Dedifferentiated amniotic fluid mesenchymal stem cell (primary cell): ENCODE measurements around the gene SPOCK1.

ENCODE experiments used
- DNase-seq: peaks from one replicate; pipeline ENCODE4 v3.0.0-alpha.2; 2016; ENCODE audit errors: extremely low spot score

SPOCK1 gene

GRCh38 chr5:137027758-137028157 lies 471.4 kb downstream of the SPOCK1 start:
- no peak for DNase-seq

DNA sequence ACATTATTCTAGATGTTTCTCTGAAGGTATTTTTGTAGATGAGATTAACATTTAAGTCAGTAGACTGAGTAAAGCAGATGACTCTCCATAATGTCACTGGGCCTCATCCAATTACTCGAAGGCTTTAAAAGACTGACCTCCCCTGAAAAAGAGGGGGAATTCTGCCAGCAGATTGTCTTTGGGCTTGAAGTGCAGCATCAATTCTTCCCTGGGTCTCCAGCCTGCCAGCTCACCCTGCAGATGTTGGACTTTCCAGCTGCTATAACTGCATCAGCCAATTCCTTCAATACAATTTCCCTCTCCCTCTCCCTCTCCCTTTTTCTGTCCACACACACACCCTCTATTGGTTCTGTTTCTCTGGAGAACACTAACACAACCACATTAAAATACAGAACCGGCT lies 472.8 kb downstream of the SPOCK1 start:
- DNase-seq = no peak

- no peak for DNase-seq
These were observed 475.1 kb downstream of the SPOCK1 start for GRCh38 chr5:137024044-137024443.

DNA sequence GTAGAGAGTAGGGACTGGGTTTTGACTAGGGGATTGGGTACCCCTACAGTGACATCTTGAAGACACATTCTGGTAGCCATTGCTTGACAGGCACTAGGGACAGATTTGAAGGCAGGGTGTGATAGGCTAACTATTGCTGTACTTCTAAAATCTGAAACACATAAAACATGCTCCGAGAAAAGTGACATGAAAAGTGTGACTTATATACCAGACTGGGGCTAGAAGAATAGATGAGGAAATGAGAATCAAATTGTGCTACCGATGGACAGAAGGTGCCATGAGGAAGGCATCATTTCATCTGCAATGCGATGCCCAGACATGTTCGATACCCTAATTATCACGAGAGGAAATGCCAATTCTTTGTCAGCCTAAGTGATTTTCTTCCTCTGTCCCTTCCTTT lies 475.8 kb downstream of the SPOCK1 start:
- no peak for DNase-seq

- peak; percentile 30 for DNase-seq
These were observed 476.4 kb downstream of the SPOCK1 start for GRCh38 chr5:137022725-137023124.

GRCh38 chr5:137022043-137022442 lies 477.1 kb downstream of the SPOCK1 start:
- no peak for DNase-seq

DNA sequence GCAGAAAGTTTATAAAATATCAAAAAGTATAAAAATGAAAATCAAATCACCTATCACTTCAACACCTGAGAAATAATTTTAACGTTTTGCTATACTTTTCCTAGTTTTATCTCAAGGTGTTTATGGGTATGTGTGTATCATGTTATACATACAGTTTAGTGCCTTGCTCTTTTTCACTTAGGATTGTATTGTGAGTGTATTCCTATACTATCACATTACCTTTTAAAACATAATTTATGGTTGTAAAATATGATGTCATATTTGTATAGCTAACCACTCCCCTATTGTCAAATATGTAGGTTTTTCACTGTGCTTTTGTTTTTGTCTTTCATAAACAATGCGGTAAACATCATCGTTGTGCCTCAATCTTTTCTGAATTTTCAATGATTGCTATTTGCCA lies 479.9 kb downstream of the SPOCK1 start:
- no peak for DNase-seq

DNA sequence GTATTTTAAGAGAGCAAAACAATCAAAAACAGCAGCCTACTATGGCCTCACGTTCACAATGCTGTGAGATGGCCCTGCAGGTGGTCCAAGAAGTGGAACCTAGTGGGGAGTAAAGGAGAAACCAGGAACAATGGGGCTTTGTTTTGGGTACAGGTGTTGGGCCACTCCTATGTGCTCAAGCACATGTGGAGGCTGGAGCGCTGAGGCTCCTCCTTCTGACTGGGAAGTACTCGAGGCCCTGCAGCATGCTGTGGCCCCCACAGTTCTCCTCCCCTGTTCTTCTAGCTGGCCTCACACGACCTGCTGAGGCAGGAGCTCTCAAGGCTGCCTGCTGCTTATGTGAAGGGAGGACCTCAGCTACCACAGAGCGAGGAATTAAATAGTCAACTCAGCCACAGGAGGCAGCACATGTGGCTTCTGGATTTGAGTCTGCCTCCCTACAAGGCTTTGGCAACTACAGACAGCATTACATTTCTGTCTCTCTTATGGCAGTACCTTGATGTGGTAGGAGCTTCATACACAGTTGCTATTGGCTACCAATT lies 482.3 kb downstream of the SPOCK1 start:
- no peak for DNase-seq

GRCh38 chr5:137015540-137016116 lies 483.5 kb downstream of the SPOCK1 start:
- DNase-seq = no peak

- DNase-seq = no peak
These were observed 484.4 kb downstream of the SPOCK1 start for GRCh38 chr5:137014731-137015130.

DNA sequence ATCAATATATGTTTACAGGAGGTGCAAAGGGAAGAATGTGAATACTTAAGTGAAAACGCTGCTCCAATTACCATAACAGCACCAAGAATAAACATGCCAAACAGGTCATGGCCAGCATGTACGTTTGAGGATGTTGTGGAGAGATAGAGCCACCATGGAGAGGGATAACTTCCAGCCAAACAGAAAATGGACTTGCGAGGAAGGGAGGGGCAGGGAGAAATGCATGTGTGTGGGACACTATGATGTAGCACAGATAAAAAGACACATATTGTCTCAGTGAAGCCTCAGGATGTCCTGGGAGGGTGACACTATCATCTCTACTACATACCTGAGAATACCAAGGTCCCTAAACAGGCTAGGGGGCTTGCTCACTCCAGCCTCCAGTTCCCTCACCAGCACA lies 488.9 kb downstream of the SPOCK1 start:
- no peak for DNase-seq

- no peak for DNase-seq
These were observed 494.8 kb downstream of the SPOCK1 start for GRCh38 chr5:137004279-137004678.

- DNase-seq = no peak
These were observed 498.0 kb downstream of the SPOCK1 start for GRCh38 chr5:137001026-137001569.

- DNase-seq = no peak
These were observed 499.3 kb downstream of the SPOCK1 start for GRCh38 chr5:136999787-137000186.

GRCh38 chr5:136998854-136999357 lies 500.2 kb downstream of the SPOCK1 start:
- no peak for DNase-seq

- no peak for DNase-seq
These were observed 505.0 kb downstream of the SPOCK1 start for GRCh38 chr5:136994154-136994553.

DNA sequence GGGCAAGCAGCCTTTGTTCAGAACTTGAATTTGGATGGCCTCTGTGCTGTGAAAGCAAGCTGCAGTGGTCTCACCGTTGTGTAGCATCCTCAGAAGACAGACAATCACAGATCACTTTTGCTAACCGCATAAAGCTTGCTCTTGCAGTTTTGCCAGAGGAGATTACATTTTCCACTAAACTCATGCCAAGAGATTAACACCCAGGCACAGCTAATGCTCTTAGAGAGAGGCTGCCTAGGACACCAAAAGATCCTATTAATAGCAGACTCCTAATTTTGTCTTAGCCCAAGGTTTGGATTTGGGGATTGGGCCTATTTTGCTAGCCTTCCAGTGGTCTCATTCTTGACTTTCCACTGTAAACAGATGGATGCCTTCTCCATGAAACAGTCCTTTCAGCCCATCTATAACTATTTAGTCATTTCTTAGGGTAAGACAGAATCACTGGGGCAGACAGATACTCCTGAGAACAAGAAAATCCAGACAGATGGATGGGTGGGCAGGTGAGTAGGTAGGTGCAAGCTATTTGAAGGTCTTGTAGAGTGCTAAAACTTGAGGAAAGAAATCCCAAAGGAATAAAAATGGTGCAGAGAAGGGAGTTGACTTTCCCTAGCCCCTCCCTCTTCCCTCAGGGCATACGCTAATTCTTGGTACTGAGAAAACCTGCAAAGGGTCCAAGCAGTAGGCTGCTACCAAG lies 506.2 kb downstream of the SPOCK1 start:
- no peak for DNase-seq

GRCh38 chr5:136985785-136986475 lies 513.2 kb downstream of the SPOCK1 start:
- no peak for DNase-seq

- DNase-seq = no peak
These were observed 514.2 kb downstream of the SPOCK1 start for GRCh38 chr5:136984772-136985446.

- no peak for DNase-seq
These were observed 517.2 kb downstream of the SPOCK1 start for GRCh38 chr5:136981936-136982335.

GRCh38 chr5:136979131-136979530 lies 520.0 kb downstream of the SPOCK1 start:
- DNase-seq = no peak

DNA sequence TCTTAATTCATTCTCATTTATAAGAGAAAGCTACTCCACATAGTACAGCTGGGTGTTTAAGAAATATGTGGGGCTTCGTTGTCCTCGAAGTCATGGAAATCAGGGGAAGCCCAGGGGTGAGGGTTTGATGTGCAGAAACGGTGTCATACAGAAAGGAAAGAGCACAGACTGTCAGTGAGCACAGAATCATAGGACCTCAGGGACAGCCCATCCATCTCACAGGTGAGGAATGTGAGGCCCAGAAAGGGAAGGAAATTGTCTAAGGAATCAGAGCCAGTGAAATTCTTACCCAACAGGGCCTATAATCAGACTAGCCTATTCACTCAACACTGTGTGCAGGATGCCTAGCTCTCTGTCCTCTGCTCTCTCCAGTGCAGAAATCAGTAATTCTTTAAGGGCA lies 535.6 kb downstream of the SPOCK1 start:
- DNase-seq = no peak
